WTC11 (cell line): ENCODE measurements around the gene ANKMY1. TPM values are rescaled to one million over a fixed set of nuclear protein-coding genes. Genes with fewer than 3 reads are reported as not detected.

ENCODE experiments used
- ATAC-seq: fragments of 200-7000 bp; cut with Tn5 transposase; 2 replicates; pipeline ENCODE4 v1.10.0; 2021; ENCODE audit warnings: mild to moderate bottlenecking, moderate library complexity
- CTCF ChIA-PET: fragments of 300-600 bp; sonication (Branson Sonifier 250); formaldehyde crosslinking; loops from one replicate; lab custom pipeline; 2021; ENCODE audit warnings: antibody characterized with exemption; lab: Charles Lee
- POLR2A ChIA-PET: fragments of 350-600 bp; sonication (Branson Sonifier 250); formaldehyde crosslinking; loops from one replicate; lab custom pipeline; 2021; ENCODE audit warnings: antibody characterized with exemption; lab: Charles Lee
- DNase-seq: peaks from one replicate; pipeline ENCODE4 v3.0.0; 2021; ENCODE audit warnings: low spot score
- H3K27ac Mint-ChIP-seq: 2 replicates; pipeline ENCODE4 v1.8.0; 2021; ENCODE audit warnings: mixed read lengths
- H3K27me3 Mint-ChIP-seq: 2 replicates; pipeline ENCODE4 v1.8.0; 2021; ENCODE audit warnings: low read depth, mild to moderate bottlenecking, moderate library complexity, mixed read lengths
- H3K36me3 Mint-ChIP-seq: 2 replicates; pipeline ENCODE4 v1.8.0; 2021; ENCODE audit warnings: mixed read lengths
- H3K4me1 Mint-ChIP-seq: 2 replicates; pipeline ENCODE4 v1.8.0; 2022; ENCODE audit warnings: mixed read lengths
- H3K4me3 Mint-ChIP-seq: 2 replicates; pipeline ENCODE4 v1.8.0; 2021; ENCODE audit warnings: mild to moderate bottlenecking, moderate library complexity, mixed read lengths
- H3K9me3 Mint-ChIP-seq: 2 replicates; pipeline ENCODE4 v1.8.0; 2021; ENCODE audit warnings: mixed read lengths
- ATF1 ChIP-seq: sonication (generic); formaldehyde crosslinking; IDR thresholded peaks from 2 replicates; pipeline ENCODE4 v1.8.1; 2023; ENCODE audit warnings: mild to moderate bottlenecking, moderate library complexity, missing genetic modification reagents
- CBFB ChIP-seq: sonication (generic); formaldehyde crosslinking; IDR thresholded peaks from 2 replicates; pipeline ENCODE4 v1.8.1; 2022; ENCODE audit warnings: mild to moderate bottlenecking, low read depth, missing genetic modification reagents
- CREB1 ChIP-seq: sonication (generic); formaldehyde crosslinking; IDR thresholded peaks from 2 replicates; pipeline ENCODE4 v1.8.0; 2023; ENCODE audit warnings: mild to moderate bottlenecking, missing genetic modification reagents
- MYBL2 ChIP-seq: sonication (generic); formaldehyde crosslinking; IDR thresholded peaks from 2 replicates; pipeline ENCODE4 v1.8.1; 2023; ENCODE audit warnings: mild to moderate bottlenecking, moderate library complexity, missing genetic modification reagents
- NR1H2 ChIP-seq: sonication (generic); formaldehyde crosslinking; IDR thresholded peaks from 2 replicates; pipeline ENCODE4 v1.9.0; 2021; ENCODE audit warnings: mild to moderate bottlenecking, moderate library complexity, missing genetic modification reagents
- NR3C1 ChIP-seq: sonication (generic); formaldehyde crosslinking; conservative IDR thresholded peaks from 2 replicates; pipeline ENCODE4 v1.8.1; 2023; ENCODE audit warnings: low read depth, mild to moderate bottlenecking, missing genetic modification reagents
- ZNF121 ChIP-seq: sonication (generic); formaldehyde crosslinking; IDR thresholded peaks from 2 replicates; pipeline ENCODE4 v1.8.0; 2023; ENCODE audit warnings: missing genetic modification reagents
- total RNA-seq: library from RNA; stranded (reverse); gene quantifications from 3 replicates; pipeline ENCODE4 v1.2.3, GENCODE V29; 2021
- TF ChIP-seq, protein P1 (sequence below): sonication (generic); formaldehyde crosslinking; IDR thresholded peaks from 2 replicates; pipeline ENCODE4 v1.8.1; 2023; ENCODE audit warnings: mild to moderate bottlenecking, missing genetic modification reagents, moderate library complexity
- TF ChIP-seq, protein P2 (sequence below): sonication (generic); formaldehyde crosslinking; IDR thresholded peaks from 2 replicates; pipeline ENCODE4 v1.8.0; 2022; ENCODE audit warnings: mild to moderate bottlenecking, missing genetic modification reagents
- TF ChIP-seq, protein P3 (sequence below): sonication (generic); formaldehyde crosslinking; IDR thresholded peaks from 2 replicates; pipeline ENCODE4 v1.8.1; 2023; ENCODE audit warnings: mild to moderate bottlenecking, missing genetic modification reagents, borderline replicate concordance
- TF ChIP-seq, protein P4 (sequence below): fragments of 200-600 bp; IDR thresholded peaks from 2 replicates; pipeline ENCODE4 v1.8.0; 2022; ENCODE audit warnings: antibody characterized with exemption
- TF ChIP-seq, protein P5 (sequence below): sonication (generic); formaldehyde crosslinking; IDR thresholded peaks from 2 replicates; pipeline ENCODE4 v1.8.1; 2023; ENCODE audit warnings: mild to moderate bottlenecking, moderate library complexity, missing genetic modification reagents
- TF ChIP-seq, protein P6 (sequence below): sonication (generic); formaldehyde crosslinking; IDR thresholded peaks from 2 replicates; pipeline ENCODE4 v1.8.1; 2023; ENCODE audit warnings: mild to moderate bottlenecking, missing genetic modification reagents, moderate library complexity
- TF ChIP-seq, protein P7 (sequence below): sonication (generic); formaldehyde crosslinking; IDR thresholded peaks from 2 replicates; pipeline ENCODE4 v1.8.1; 2022; ENCODE audit warnings: mild to moderate bottlenecking, missing genetic modification reagents, moderate library complexity, borderline replicate concordance

The ANKMY1 gene
- total RNA-seq, 1 experiment from 2014 or later = 4.6 TPM

DNA sequence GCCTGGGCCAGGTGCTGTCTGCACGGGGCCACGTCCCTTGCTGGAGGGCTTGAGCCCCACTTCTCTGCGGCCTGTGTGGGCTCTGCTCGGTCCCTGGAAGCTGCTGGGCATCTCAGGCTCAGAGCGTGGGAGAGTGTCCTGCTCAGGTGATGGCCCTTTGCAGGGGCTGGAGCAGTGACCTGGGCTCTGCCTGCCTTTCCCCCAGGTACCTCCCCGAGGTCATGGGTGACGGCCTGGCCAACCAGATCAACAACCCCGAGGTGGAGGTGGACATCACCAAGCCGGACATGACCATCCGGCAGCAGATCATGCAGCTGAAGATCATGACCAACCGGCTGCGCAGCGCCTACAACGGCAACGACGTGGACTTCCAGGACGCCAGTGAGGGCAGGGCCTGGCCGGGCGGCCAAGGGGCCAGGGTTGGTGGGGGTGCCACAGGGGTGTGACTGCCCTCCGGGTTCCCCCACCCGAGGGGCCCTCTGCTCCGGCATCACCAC is 92.5 kb downstream of the ANKMY1 start:
- CTCF ChIA-PET = interaction anchor here (2.4 kb wide), 1 partner anchor 9 kb away, joined by 7 read pairs; no protein-coding TSS in a partner anchor
- no peak overlapping the region for H3K27ac Mint-ChIP-seq
- POLR2A ChIA-PET = no interaction called here
- no peak for TF ChIP-seq MYBL2
- TF ChIP-seq, protein P1, sequence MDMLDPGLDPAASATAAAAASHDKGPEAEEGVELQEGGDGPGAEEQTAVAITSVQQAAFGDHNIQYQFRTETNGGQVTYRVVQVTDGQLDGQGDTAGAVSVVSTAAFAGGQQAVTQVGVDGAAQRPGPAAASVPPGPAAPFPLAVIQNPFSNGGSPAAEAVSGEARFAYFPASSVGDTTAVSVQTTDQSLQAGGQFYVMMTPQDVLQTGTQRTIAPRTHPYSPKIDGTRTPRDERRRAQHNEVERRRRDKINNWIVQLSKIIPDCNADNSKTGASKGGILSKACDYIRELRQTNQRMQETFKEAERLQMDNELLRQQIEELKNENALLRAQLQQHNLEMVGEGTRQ (CRISPR knock-in tag) = no peak
- TF ChIP-seq CBFB = no peak
- TF ChIP-seq, protein P2, sequence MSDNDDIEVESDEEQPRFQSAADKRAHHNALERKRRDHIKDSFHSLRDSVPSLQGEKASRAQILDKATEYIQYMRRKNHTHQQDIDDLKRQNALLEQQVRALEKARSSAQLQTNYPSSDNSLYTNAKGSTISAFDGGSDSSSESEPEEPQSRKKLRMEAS (CRISPR knock-in tag) = no peak
- TF ChIP-seq NR1H2 (CRISPR knock-in tag) = no peak
- TF ChIP-seq, protein P3, sequence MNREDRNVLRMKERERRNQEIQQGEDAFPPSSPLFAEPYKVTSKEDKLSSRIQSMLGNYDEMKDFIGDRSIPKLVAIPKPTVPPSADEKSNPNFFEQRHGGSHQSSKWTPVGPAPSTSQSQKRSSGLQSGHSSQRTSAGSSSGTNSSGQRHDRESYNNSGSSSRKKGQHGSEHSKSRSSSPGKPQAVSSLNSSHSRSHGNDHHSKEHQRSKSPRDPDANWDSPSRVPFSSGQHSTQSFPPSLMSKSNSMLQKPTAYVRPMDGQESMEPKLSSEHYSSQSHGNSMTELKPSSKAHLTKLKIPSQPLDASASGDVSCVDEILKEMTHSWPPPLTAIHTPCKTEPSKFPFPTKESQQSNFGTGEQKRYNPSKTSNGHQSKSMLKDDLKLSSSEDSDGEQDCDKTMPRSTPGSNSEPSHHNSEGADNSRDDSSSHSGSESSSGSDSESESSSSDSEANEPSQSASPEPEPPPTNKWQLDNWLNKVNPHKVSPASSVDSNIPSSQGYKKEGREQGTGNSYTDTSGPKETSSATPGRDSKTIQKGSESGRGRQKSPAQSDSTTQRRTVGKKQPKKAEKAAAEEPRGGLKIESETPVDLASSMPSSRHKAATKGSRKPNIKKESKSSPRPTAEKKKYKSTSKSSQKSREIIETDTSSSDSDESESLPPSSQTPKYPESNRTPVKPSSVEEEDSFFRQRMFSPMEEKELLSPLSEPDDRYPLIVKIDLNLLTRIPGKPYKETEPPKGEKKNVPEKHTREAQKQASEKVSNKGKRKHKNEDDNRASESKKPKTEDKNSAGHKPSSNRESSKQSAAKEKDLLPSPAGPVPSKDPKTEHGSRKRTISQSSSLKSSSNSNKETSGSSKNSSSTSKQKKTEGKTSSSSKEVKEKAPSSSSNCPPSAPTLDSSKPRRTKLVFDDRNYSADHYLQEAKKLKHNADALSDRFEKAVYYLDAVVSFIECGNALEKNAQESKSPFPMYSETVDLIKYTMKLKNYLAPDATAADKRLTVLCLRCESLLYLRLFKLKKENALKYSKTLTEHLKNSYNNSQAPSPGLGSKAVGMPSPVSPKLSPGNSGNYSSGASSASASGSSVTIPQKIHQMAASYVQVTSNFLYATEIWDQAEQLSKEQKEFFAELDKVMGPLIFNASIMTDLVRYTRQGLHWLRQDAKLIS (CRISPR knock-in tag) = no peak
- no peak for TF ChIP-seq CREB1 (CRISPR knock-in tag)
- peaks cover 7% of the 10 kb centered on the region; the same call in 1 of the 2 replicates for H3K36me3 Mint-ChIP-seq
- peaks cover 11% of the 10 kb centered on the region for H3K27me3 Mint-ChIP-seq
- peak; percentile 5 for DNase-seq
- no peaks in the 10 kb centered on the region for H3K9me3 Mint-ChIP-seq
- H3K4me1 Mint-ChIP-seq = no peaks in the 10 kb centered on the region
- ATAC-seq = no peak
- H3K4me3 Mint-ChIP-seq = no peak overlapping the region

DNA sequence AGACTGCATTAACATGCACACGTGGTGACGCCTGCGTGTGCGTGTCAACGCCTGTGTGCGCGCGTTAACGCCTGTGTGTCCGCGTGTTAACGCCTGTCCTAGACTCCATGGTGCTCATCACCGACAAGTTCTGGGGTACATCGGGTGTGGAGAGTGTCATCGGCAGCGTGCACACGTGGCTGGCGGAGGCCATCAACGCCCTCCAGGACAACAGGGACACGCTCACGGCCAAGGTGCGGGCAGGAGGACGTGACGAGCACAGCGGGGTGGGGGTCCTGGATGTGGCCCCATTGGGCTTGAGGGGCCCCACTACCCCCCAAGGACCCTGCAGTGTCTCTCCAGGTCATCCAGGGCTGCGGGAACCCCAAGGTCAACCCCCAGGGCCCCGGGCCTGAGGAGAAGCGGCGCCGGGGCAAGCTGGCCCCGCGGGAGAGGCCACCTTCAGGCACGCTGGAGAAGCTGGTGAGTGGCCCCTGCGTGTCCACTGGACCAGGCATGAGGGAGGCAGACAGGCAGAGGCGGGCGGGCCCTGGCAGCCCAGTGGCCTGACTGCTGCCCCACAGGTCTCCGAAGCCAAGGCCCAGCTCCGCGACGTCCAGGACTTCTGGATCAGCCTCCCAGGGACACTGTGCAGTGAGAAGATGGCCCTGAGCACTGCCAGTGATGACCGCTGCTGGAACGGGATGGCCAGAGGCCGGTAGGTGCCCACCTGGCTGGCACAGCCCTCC is 93.1 kb downstream of the ANKMY1 start:
- no peaks in the 10 kb centered on the region for H3K4me1 Mint-ChIP-seq
- H3K27me3 Mint-ChIP-seq = peaks cover 4% of the 10 kb centered on the region
- CTCF ChIA-PET = no interaction called here
- POLR2A ChIA-PET = no interaction called here
- no peak overlapping the region for H3K4me3 Mint-ChIP-seq
- H3K9me3 Mint-ChIP-seq = no peaks in the 10 kb centered on the region
- DNase-seq (peak; percentile 8), ATAC-seq (no peak)
- no peak overlapping the region for H3K27ac Mint-ChIP-seq
- peaks cover 7% of the 10 kb centered on the region; the same call in 1 of the 2 replicates for H3K36me3 Mint-ChIP-seq
- TF ChIP-seq, protein P4, sequence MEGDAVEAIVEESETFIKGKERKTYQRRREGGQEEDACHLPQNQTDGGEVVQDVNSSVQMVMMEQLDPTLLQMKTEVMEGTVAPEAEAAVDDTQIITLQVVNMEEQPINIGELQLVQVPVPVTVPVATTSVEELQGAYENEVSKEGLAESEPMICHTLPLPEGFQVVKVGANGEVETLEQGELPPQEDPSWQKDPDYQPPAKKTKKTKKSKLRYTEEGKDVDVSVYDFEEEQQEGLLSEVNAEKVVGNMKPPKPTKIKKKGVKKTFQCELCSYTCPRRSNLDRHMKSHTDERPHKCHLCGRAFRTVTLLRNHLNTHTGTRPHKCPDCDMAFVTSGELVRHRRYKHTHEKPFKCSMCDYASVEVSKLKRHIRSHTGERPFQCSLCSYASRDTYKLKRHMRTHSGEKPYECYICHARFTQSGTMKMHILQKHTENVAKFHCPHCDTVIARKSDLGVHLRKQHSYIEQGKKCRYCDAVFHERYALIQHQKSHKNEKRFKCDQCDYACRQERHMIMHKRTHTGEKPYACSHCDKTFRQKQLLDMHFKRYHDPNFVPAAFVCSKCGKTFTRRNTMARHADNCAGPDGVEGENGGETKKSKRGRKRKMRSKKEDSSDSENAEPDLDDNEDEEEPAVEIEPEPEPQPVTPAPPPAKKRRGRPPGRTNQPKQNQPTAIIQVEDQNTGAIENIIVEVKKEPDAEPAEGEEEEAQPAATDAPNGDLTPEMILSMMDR = no peak
- TF ChIP-seq ZNF121 (CRISPR knock-in tag) (no peak), NR3C1 (no peak), ATF1 (no peak), CREB1 (CRISPR knock-in tag) (no peak)
- TF ChIP-seq, protein P3 (CRISPR knock-in tag) = no peak
- TF ChIP-seq, protein P5, sequence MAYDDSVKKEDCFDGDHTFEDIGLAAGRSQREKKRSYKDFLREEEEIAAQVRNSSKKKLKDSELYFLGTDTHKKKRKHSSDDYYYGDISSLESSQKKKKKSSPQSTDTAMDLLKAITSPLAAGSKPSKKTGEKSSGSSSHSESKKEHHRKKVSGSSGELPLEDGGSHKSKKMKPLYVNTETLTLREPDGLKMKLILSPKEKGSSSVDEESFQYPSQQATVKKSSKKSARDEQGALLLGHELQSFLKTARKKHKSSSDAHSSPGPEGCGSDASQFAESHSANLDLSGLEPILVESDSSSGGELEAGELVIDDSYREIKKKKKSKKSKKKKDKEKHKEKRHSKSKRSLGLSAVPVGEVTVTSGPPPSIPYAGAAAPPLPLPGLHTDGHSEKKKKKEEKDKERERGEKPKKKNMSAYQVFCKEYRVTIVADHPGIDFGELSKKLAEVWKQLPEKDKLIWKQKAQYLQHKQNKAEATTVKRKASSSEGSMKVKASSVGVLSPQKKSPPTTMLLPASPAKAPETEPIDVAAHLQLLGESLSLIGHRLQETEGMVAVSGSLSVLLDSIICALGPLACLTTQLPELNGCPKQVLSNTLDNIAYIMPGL (CRISPR knock-in tag) = no peak
- TF ChIP-seq, protein P6, sequence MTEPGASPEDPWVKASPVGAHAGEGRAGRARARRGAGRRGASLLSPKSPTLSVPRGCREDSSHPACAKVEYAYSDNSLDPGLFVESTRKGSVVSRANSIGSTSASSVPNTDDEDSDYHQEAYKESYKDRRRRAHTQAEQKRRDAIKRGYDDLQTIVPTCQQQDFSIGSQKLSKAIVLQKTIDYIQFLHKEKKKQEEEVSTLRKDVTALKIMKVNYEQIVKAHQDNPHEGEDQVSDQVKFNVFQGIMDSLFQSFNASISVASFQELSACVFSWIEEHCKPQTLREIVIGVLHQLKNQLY (CRISPR knock-in tag) = no peak
- TF ChIP-seq, protein P7, sequence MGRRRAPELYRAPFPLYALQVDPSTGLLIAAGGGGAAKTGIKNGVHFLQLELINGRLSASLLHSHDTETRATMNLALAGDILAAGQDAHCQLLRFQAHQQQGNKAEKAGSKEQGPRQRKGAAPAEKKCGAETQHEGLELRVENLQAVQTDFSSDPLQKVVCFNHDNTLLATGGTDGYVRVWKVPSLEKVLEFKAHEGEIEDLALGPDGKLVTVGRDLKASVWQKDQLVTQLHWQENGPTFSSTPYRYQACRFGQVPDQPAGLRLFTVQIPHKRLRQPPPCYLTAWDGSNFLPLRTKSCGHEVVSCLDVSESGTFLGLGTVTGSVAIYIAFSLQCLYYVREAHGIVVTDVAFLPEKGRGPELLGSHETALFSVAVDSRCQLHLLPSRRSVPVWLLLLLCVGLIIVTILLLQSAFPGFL = no peak
